Endodermal cell (in vitro differentiated cells): ENCODE results near the gene LOXHD1. TPM values are rescaled to one million over a fixed set of nuclear protein-coding genes. Genes with fewer than 3 reads are reported as not detected.

Source experiments
- DNase-seq: peaks from one replicate; pipeline ENCODE4 v3.0.0-alpha.2; 2017
- H3K27ac ChIP-seq: 2 replicates; pipeline ENCODE4 v1.5.1; 2013; ENCODE audit warnings: mild to moderate bottlenecking, low read depth, low read length, moderate library complexity
- H3K27me3 ChIP-seq: 2 replicates; pipeline ENCODE4 v1.6.1; 2013; ENCODE audit warnings: mild to moderate bottlenecking, low read length, moderate library complexity; ENCODE audit not compliant: insufficient read depth, control insufficient read depth, poor library complexity, severe bottlenecking
- H3K36me3 ChIP-seq: 2 replicates; pipeline ENCODE4 v1.7.0; 2013; ENCODE audit warnings: mild to moderate bottlenecking, low read length, moderate library complexity; ENCODE audit not compliant: control insufficient read depth, insufficient read depth
- H3K4me1 ChIP-seq: one replicate; pipeline ENCODE4 v1.7.0; 2013; ENCODE audit warnings: low read length; ENCODE audit not compliant: control insufficient read depth, insufficient read depth
- H3K4me3 ChIP-seq: 2 replicates; pipeline ENCODE4 v1.5.1; 2013; ENCODE audit warnings: mild to moderate bottlenecking, low read length, moderate library complexity
- H3K9ac ChIP-seq: 2 replicates; pipeline ENCODE4 v1.6.1; 2013; ENCODE audit warnings: mild to moderate bottlenecking, low read length, moderate library complexity; ENCODE audit not compliant: poor library complexity, severe bottlenecking; ENCODE audit errors: extremely low read depth
- H3K9me3 ChIP-seq: 2 replicates; pipeline ENCODE4 v1.6.1; 2013; ENCODE audit warnings: mild to moderate bottlenecking, low read length, moderate library complexity; ENCODE audit not compliant: control insufficient read depth
- H3K27ac Mint-ChIP-seq: 2 replicates; pipeline ENCODE4 v1.8.0; 2020; ENCODE audit warnings: mixed read lengths
- H3K27me3 Mint-ChIP-seq: 2 replicates; pipeline ENCODE4 v1.8.0; 2021; ENCODE audit warnings: mild to moderate bottlenecking, mixed read lengths; ENCODE audit not compliant: insufficient read depth
- H3K36me3 Mint-ChIP-seq: 2 replicates; pipeline ENCODE4 v1.8.0; 2020; ENCODE audit warnings: low read depth, mixed read lengths
- H3K4me1 Mint-ChIP-seq: 2 replicates; pipeline ENCODE4 v1.8.0; 2020; ENCODE audit warnings: mixed read lengths
- H3K4me3 Mint-ChIP-seq: 2 replicates; pipeline ENCODE4 v1.8.0; 2020; ENCODE audit warnings: mild to moderate bottlenecking, moderate library complexity, mixed read lengths
- H3K9me3 Mint-ChIP-seq: 2 replicates; pipeline ENCODE4 v1.8.0; 2020; ENCODE audit warnings: mild to moderate bottlenecking, mixed read lengths
- CTCF ChIP-seq: fragments of 200-600 bp; sonication (generic); conservative IDR thresholded peaks from 2 replicates; pipeline ENCODE4 v1.5.0; 2021; ENCODE audit warnings: antibody characterized with exemption, mild to moderate bottlenecking
- WGBS, 2 experiments: methylation state at CpG; one replicate each; pipeline versions ENCODE4 v1.1.5 to v1.1.7; 2013; ENCODE audit warnings: missing lambda C conversion rate in 2 of 2, mixed read lengths in 1 of 2; ENCODE audit not compliant: insufficient coverage in 1 of 2, insufficient read length in 1 of 2; 5-methylcytosine and 5-hydroxymethylcytosine counted together
- total RNA-seq, 2 donors: library from RNA; stranded (reverse); fragmentation: NEBNext Ultra II Directional in 1 of 2; extraction: Animal tissue kit (Norgen Biotek cat#: 25700) in 1 of 2; gene quantifications; 2 replicates in 1 of 2; 3 replicates in 1 of 2; pipeline ENCODE4 v1.2.1, GENCODE V29; 2021

LOXHD1 gene
- total RNA-seq, 2 donors from 2014 or later = 2.1 TPM; not detected in 1

GRCh38 chr18:46578987-46579386, 78.0 kb downstream of the LOXHD1 start:
- Histone ChIP-seq H3K4me3 (no peak overlapping the region), H3K27ac (no peak overlapping the region), H3K36me3 (no peaks in the 10 kb centered on the region), H3K4me1 (peaks cover 2% of the 10 kb centered on the region), H3K9me3 (peaks cover 13% of the 10 kb centered on the region), H3K27me3 (peaks cover 7% of the 10 kb centered on the region), H3K9ac (no peak overlapping the region)
- Mint-ChIP-seq H3K36me3 (peaks cover 2% of the 10 kb centered on the region), H3K27ac (no peak overlapping the region), H3K4me1 (peaks cover 13% of the 10 kb centered on the region), H3K9me3 (peaks cover 21% of the 10 kb centered on the region), H3K27me3 (peaks cover 2% of the 10 kb centered on the region), H3K4me3 (no peak overlapping the region)
- TF ChIP-seq CTCF = no peak
- peak; percentile 21 for DNase-seq
- WGBS, 2 experiments = 88 to 100% methylated on average over 1 to 2 of the region's 2 CpGs

- DNase-seq = peak; percentile 29
- Mint-ChIP-seq H3K4me1 (peaks cover 13% of the 10 kb centered on the region), H3K4me3 (no peak overlapping the region), H3K9me3 (peaks cover 18% of the 10 kb centered on the region), H3K36me3 (peaks cover 2% of the 10 kb centered on the region), H3K27ac (no peak overlapping the region), H3K27me3 (peaks cover 2% of the 10 kb centered on the region)
- WGBS, 2 experiments = 93 to 94% methylated on average over 4 to 11 of the region's 11 CpGs
- Histone ChIP-seq H3K9ac (no peak overlapping the region), H3K4me1 (peaks cover 2% of the 10 kb centered on the region), H3K36me3 (no peaks in the 10 kb centered on the region), H3K4me3 (no peak overlapping the region), H3K27me3 (peaks cover 7% of the 10 kb centered on the region), H3K9me3 (peaks cover 13% of the 10 kb centered on the region), H3K27ac (no peak overlapping the region)
- TF ChIP-seq CTCF = no peak
These were observed 79.5 kb downstream of the LOXHD1 start for GRCh38 chr18:46577546-46577945.

- TF ChIP-seq CTCF = no peak
- no peak overlapping the region for H3K4me3 ChIP-seq
- peaks cover 2% of the 10 kb centered on the region for H3K36me3 Mint-ChIP-seq
- peaks cover 7% of the 10 kb centered on the region for H3K27me3 ChIP-seq
- H3K27me3 Mint-ChIP-seq = peaks cover 2% of the 10 kb centered on the region
- peak; percentile 26 for DNase-seq
- no peak overlapping the region for H3K4me3 Mint-ChIP-seq
- peaks cover 2% of the 10 kb centered on the region for H3K4me1 ChIP-seq
- H3K36me3 ChIP-seq = no peaks in the 10 kb centered on the region
- peaks cover 13% of the 10 kb centered on the region for H3K4me1 Mint-ChIP-seq
- H3K27ac ChIP-seq = no peak overlapping the region
- no peak overlapping the region for H3K27ac Mint-ChIP-seq
- peaks cover under 1% of the 10 kb centered on the region for H3K9me3 ChIP-seq
- 91 to 95% methylated on average over 3 to 6 of the region's 6 CpGs for WGBS, 2 experiments
- H3K9me3 Mint-ChIP-seq = peaks cover 6% of the 10 kb centered on the region
- no peak overlapping the region for H3K9ac ChIP-seq
These were observed 81.2 kb downstream of the LOXHD1 start for GRCh38 chr18:46575851-46576250.
